ENCODE data around the gene PARP8. TPM values are rescaled to one million over a fixed set of nuclear protein-coding genes. Genes with fewer than 3 reads are reported as not detected.
"Not testable (repeated sequence)": the region's sequence is repeated elsewhere in the genome, so short reads cannot be mapped to it uniquely, and the experiment has no call there.

PARP8 gene
- total and polyA plus RNA-seq, 9 of the 15 experiments (the other 6 are each of a cell fraction or from before 2014, with no cell fraction given): 0.03 to 0.31 TPM; not detected in 7

- ATAC-seq; H3K27ac ChIP-seq (ENCODE audit: extremely low read depth, low read depth, low read length); BruUV-seq (replicated peaks); H2AFZ ChIP-seq (ENCODE audit: low read depth, low read length); DNase-seq (ENCODE audit: extremely low read depth in 1 of 4, low spot score in 3 of 4); H4K20me1 ChIP-seq (replicated peaks; ENCODE audit: control insufficient read depth, insufficient read depth, low read length); FAIRE-seq; H3K79me2 ChIP-seq (ENCODE audit: control insufficient read depth, insufficient read depth, low read length); H3K27me3 ChIP-seq (ENCODE audit: control insufficient read depth in 2 of 2, insufficient read depth in 2 of 2, low read length in 2 of 2); intact Hi-C loops (cut with micrococcal nuclease); H3K36me3 ChIP-seq (ENCODE audit: control insufficient read depth, insufficient read depth, low read length); in situ Hi-C loops (cut with MboI); H3K9me3 ChIP-seq (replicated peaks; ENCODE audit: control insufficient read depth, insufficient read depth, low read depth, low read length); H3K4me1 ChIP-seq (replicated peaks in 1 of 2; ENCODE audit: control insufficient read depth in 2 of 2, insufficient read depth in 2 of 2, low read length in 2 of 2); H3K9me1 ChIP-seq (ENCODE audit: control insufficient read depth, insufficient read depth, low read length); H3K4me3 ChIP-seq; POLR2A ChIA-PET; CTCF ChIA-PET (ENCODE audit: low intra/inter-chr PET ratio); H3K9ac ChIP-seq (ENCODE audit: insufficient read depth in 1 of 2, low read depth in 2 of 2, low read length in 2 of 2); H3K4me2 ChIP-seq (ENCODE audit: insufficient read depth, low read length): not testable (repeated sequence)
- peak; percentile 23 for TF ChIP-seq ZNF146 (CRISPR knock-in tag; IDR thresholded peaks at IDR 0.05; ENCODE audit: unreplicated experiment)
- WGBS (ENCODE audit: insufficient coverage, low coverage, missing lambda C conversion rate): 3% methylated on average over 6 of the region's 6 CpGs
These were observed 145.3 kb downstream of the PARP8 start for GRCh38 chr5:50811746-50812145.

GRCh38 chr5:50813691-50814090, 147.3 kb downstream of the PARP8 start:
- H3K9me1 ChIP-seq (ENCODE audit: control insufficient read depth, insufficient read depth, low read length): no peaks in the 10 kb centered on the region
- H3K27me3 ChIP-seq (ENCODE audit: control insufficient read depth in 2 of 2, insufficient read depth in 2 of 2, low read length in 2 of 2): no peaks in the 10 kb centered on the region
- no peak for TF ChIP-seq ZNF347 (CRISPR knock-in tag; IDR thresholded peaks at IDR 0.05; ENCODE audit: low read depth)
- no peak for FAIRE-seq
- H3K4me2 ChIP-seq (ENCODE audit: insufficient read depth, low read length): no peak overlapping the region
- no TSS peak for BruUV-seq (replicated peaks)
- POLR2A ChIA-PET: no interaction called here
- 1% methylated on average over 3 of the region's 3 CpGs for WGBS (ENCODE audit: insufficient coverage, low coverage, missing lambda C conversion rate)
- no peak for ATAC-seq
- DNase-seq (ENCODE audit: extremely low read depth in 1 of 4, low spot score in 3 of 4): no peak
- in situ Hi-C loops (cut with MboI) (no loop called here), intact Hi-C loops (cut with micrococcal nuclease) (no loop called here)
- H3K9me3 ChIP-seq (replicated peaks; ENCODE audit: control insufficient read depth, insufficient read depth, low read depth, low read length): no peaks in the 10 kb centered on the region
- no peak overlapping the region for H2AFZ ChIP-seq (ENCODE audit: low read depth, low read length)
- H4K20me1 ChIP-seq (replicated peaks; ENCODE audit: control insufficient read depth, insufficient read depth, low read length): no peaks in the 10 kb centered on the region
- H3K36me3 ChIP-seq (ENCODE audit: control insufficient read depth, insufficient read depth, low read length): no peaks in the 10 kb centered on the region
- CTCF ChIA-PET (ENCODE audit: low intra/inter-chr PET ratio): no interaction called here
- H3K4me3 ChIP-seq: no peak overlapping the region
- no peak overlapping the region for H3K27ac ChIP-seq (ENCODE audit: extremely low read depth, low read depth, low read length)
- no peaks in the 10 kb centered on the region for H3K4me1 ChIP-seq (replicated peaks in 1 of 2; ENCODE audit: control insufficient read depth in 2 of 2, insufficient read depth in 2 of 2, low read length in 2 of 2)
- no peak overlapping the region for H3K9ac ChIP-seq (ENCODE audit: insufficient read depth in 1 of 2, low read depth in 2 of 2, low read length in 2 of 2)
- no peaks in the 10 kb centered on the region for H3K79me2 ChIP-seq (ENCODE audit: control insufficient read depth, insufficient read depth, low read length)
